A673 (cell line): Measurements from ENCODE around the gene NTF3. TPM values are rescaled to one million over a fixed set of nuclear protein-coding genes. Genes with fewer than 3 reads are reported as not detected.

Experiments
- BruUV-seq: library from RNA; stranded (reverse); fragments of 400-500 nt; replicated peaks from 2 replicates; lab custom pipeline; 2021; lab: Mats Ljungman, UMichigan
- CTCF ChIA-PET: fragments of 300-600 bp; sonication (Branson Sonifier 250); formaldehyde crosslinking; loops from one replicate; lab custom pipeline; 2022; ENCODE audit warnings: antibody characterized with exemption; lab: Charles Lee
- POLR2A ChIA-PET: fragments of 300-600 bp; sonication (Branson Sonifier 250); formaldehyde crosslinking; loops from one replicate; lab custom pipeline; 2022; ENCODE audit warnings: antibody characterized with exemption; ENCODE audit not compliant: low non-redundant PET; lab: Charles Lee
- DNase-seq: peaks from one replicate; pipeline ENCODE4 v3.0.0-alpha.2; 2015; ENCODE audit warnings: low spot score
- H3K27ac ChIP-seq: fragments of 200-600 bp; sonication (generic); 2 replicates; pipeline ENCODE4 v1.5.1; 2016; ENCODE audit warnings: mixed run types, low read depth, mild to moderate bottlenecking, mixed read lengths, antibody characterized with exemption, low read length; ENCODE audit not compliant: poor library complexity, severe bottlenecking
- H3K27me3 ChIP-seq: fragments of 200-600 bp; sonication (generic); replicated peaks from 2 replicates; pipeline ENCODE4 v1.6.1; 2017; ENCODE audit warnings: mixed run types, low read depth, mild to moderate bottlenecking, mixed read lengths, antibody characterized with exemption, low read length; ENCODE audit not compliant: insufficient read depth, poor library complexity
- H3K36me3 ChIP-seq: fragments of 200-600 bp; sonication (generic); 2 replicates; pipeline ENCODE4 v1.6.1; 2016; ENCODE audit warnings: mixed run types, mild to moderate bottlenecking, mixed read lengths, antibody characterized with exemption, low read length; ENCODE audit not compliant: insufficient read depth, poor library complexity, severe bottlenecking
- H3K4me1 ChIP-seq: fragments of 200-600 bp; sonication (generic); 2 replicates; pipeline ENCODE4 v1.6.1; 2017; ENCODE audit warnings: mixed run types, mild to moderate bottlenecking, mixed read lengths, antibody characterized with exemption, low read length; ENCODE audit not compliant: insufficient read depth, poor library complexity, severe bottlenecking
- H3K4me3 ChIP-seq: fragments of 200-600 bp; sonication (generic); 2 replicates; pipeline ENCODE4 v1.5.1; 2016; ENCODE audit warnings: low read depth, mixed run types, mild to moderate bottlenecking, mixed read lengths, low read length; ENCODE audit not compliant: poor library complexity, severe bottlenecking
- H3K9me3 ChIP-seq: fragments of 200-600 bp; sonication (generic); 2 replicates; pipeline ENCODE4 v1.6.1; 2016; ENCODE audit warnings: mixed run types, low read depth, mild to moderate bottlenecking, mixed read lengths, antibody characterized with exemption, low read length; ENCODE audit not compliant: poor library complexity, severe bottlenecking
- CTCF ChIP-seq: fragments of 300-800, 200-600 bp; sonication (generic); conservative IDR thresholded peaks from 2 replicates; pipeline ENCODE4 v1.5.1; 2017; ENCODE audit warnings: low read depth, mild to moderate bottlenecking, antibody characterized with exemption, low read length, moderate library complexity, mixed read lengths
- EZH2 ChIP-seq: fragments of 200-600 bp; sonication (generic); IDR thresholded peaks from 2 replicates; pipeline ENCODE4 v1.6.1; 2017; ENCODE audit warnings: borderline replicate concordance, low read depth, mild to moderate bottlenecking, mixed read lengths, antibody characterized with exemption, low read length; ENCODE audit not compliant: poor library complexity, severe bottlenecking
- intact Hi-C: fragments of 100-400 bp; cut with micrococcal nuclease; formaldehyde crosslinking; loops from one replicate; pipeline ENCODE4 v1.10.0; 2022; ENCODE audit not compliant: unreplicated experiment
- total RNA-seq: library from RNA; stranded (reverse); gene quantifications from 2 replicates; pipeline ENCODE4 v1.2.3, GENCODE V29; 2021

Gene NTF3
- total RNA-seq, 1 experiment from 2014 or later, result not detected

GRCh38 chr12:5447320-5447719, 15.4 kb downstream of the NTF3 start:
- Histone ChIP-seq H3K27me3 (peaks cover 61% of the 10 kb centered on the region), H3K4me1 (no peaks in the 10 kb centered on the region), H3K9me3 (no peaks in the 10 kb centered on the region), H3K36me3 (no peaks in the 10 kb centered on the region), H3K27ac (no peak overlapping the region), H3K4me3 (no peak overlapping the region)
- intact Hi-C loops, result no loop called here
- ChIA-PET CTCF (no interaction called here), POLR2A (no interaction called here)
- DNase-seq, result no peak
- no peak for TF ChIP-seq EZH2
- no peak for TF ChIP-seq CTCF
- BruUV-seq, result no TSS peak

GRCh38 chr12:5451251-5451650, 19.3 kb downstream of the NTF3 start:
- no peaks in the 10 kb centered on the region for H3K4me1 ChIP-seq
- CTCF ChIA-PET, result no interaction called here
- no peaks in the 10 kb centered on the region for H3K36me3 ChIP-seq
- H3K4me3 ChIP-seq, result no peak overlapping the region
- DNase-seq, result no peak
- H3K9me3 ChIP-seq, result no peaks in the 10 kb centered on the region
- TF ChIP-seq CTCF (no peak), EZH2 (no peak)
- intact Hi-C loops, result no loop called here
- POLR2A ChIA-PET, result no interaction called here
- no peak overlapping the region for H3K27ac ChIP-seq
- H3K27me3 ChIP-seq, result peaks cover 41% of the 10 kb centered on the region
- BruUV-seq, result no TSS peak

- TF ChIP-seq EZH2, result no peak
- no peak for TF ChIP-seq CTCF
- H3K9me3 ChIP-seq, result no peaks in the 10 kb centered on the region
- H3K36me3 ChIP-seq, result no peaks in the 10 kb centered on the region
- H3K4me1 ChIP-seq, result no peaks in the 10 kb centered on the region
- ChIA-PET CTCF (interaction anchor here (0.6 kb wide), 1 partner anchor 265 kb away, joined by 4 read pairs; no protein-coding TSS in a partner anchor), POLR2A (no interaction called here)
- BruUV-seq, result no TSS peak
- no peak overlapping the region for H3K27ac ChIP-seq
- no peak for DNase-seq
- H3K4me3 ChIP-seq, result no peak overlapping the region
- intact Hi-C loops, result no loop called here
- H3K27me3 ChIP-seq, result peaks cover 34% of the 10 kb centered on the region
These were observed 20.7 kb downstream of the NTF3 start for GRCh38 chr12:5452569-5452968.
